PFSK-1 (cell line): Measurements from ENCODE around the gene ST8SIA5.

Source experiments
- FOXP2 ChIP-seq: optimal IDR thresholded peaks from 2 replicates; pipeline ENCODE3; 2011; ENCODE audit warnings: borderline replicate concordance, control low read depth, inconsistent platforms; ENCODE audit not compliant: insufficient read depth; ENCODE audit errors: extremely low read length, extremely low read depth
- POLR2AphosphoS5 ChIP-seq: IDR thresholded peaks from 2 replicates; pipeline ENCODE4 v1.6.1; 2012; ENCODE audit warnings: low read depth, mild to moderate bottlenecking, control low read depth, low read length, moderate library complexity
- SIN3A ChIP-seq: IDR thresholded peaks from 2 replicates; pipeline ENCODE4 v1.6.1; 2012; ENCODE audit warnings: mild to moderate bottlenecking, low read length, moderate library complexity, borderline replicate concordance; ENCODE audit not compliant: insufficient read depth
- TAF1 ChIP-seq: IDR thresholded peaks from 2 replicates; pipeline ENCODE4 v1.6.1; 2012; ENCODE audit warnings: low read length, control low read depth, borderline replicate concordance; ENCODE audit not compliant: insufficient read depth
- TF ChIP-seq, protein P1 (sequence below), 2 experiments: IDR thresholded peaks; 2 replicates each; pipeline versions ENCODE4 v1.6.1 to v1.8.0; 2011 to 2012; ENCODE audit warnings: low read depth in 2 of 2, low read length in 2 of 2, control low read depth in 1 of 2, inconsistent platforms in 1 of 2, mild to moderate bottlenecking in 1 of 2, moderate library complexity in 1 of 2; ENCODE audit not compliant: insufficient read depth in 1 of 2

Gene ST8SIA5

DNA sequence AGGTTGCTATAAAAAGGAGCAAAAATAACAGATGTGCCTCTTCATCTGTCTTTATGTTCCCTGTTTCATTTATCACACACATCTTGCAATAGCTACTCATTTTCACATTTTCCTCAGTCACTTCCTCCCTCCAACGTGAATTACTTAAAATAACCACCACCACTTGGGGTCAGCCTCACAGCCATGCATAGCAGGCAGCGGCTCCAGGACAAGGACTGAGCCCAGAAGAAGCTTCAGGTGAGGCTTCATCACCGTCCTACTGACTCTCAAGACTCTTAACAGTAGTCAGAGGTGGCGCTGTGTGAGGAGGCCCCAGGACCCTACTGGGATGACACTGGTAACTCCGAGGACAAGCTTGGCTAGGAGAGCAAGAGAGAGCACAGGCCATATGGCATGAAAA is 15.5 kb upstream of the ST8SIA5 start:
- TF ChIP-seq, protein P1, sequence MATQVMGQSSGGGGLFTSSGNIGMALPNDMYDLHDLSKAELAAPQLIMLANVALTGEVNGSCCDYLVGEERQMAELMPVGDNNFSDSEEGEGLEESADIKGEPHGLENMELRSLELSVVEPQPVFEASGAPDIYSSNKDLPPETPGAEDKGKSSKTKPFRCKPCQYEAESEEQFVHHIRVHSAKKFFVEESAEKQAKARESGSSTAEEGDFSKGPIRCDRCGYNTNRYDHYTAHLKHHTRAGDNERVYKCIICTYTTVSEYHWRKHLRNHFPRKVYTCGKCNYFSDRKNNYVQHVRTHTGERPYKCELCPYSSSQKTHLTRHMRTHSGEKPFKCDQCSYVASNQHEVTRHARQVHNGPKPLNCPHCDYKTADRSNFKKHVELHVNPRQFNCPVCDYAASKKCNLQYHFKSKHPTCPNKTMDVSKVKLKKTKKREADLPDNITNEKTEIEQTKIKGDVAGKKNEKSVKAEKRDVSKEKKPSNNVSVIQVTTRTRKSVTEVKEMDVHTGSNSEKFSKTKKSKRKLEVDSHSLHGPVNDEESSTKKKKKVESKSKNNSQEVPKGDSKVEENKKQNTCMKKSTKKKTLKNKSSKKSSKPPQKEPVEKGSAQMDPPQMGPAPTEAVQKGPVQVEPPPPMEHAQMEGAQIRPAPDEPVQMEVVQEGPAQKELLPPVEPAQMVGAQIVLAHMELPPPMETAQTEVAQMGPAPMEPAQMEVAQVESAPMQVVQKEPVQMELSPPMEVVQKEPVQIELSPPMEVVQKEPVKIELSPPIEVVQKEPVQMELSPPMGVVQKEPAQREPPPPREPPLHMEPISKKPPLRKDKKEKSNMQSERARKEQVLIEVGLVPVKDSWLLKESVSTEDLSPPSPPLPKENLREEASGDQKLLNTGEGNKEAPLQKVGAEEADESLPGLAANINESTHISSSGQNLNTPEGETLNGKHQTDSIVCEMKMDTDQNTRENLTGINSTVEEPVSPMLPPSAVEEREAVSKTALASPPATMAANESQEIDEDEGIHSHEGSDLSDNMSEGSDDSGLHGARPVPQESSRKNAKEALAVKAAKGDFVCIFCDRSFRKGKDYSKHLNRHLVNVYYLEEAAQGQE (IDR thresholded peaks at IDR 0.05; ENCODE audit: insufficient read depth in 1 of 2, low read depth in 2 of 2, low read length in 2 of 2): no peak
- no peak for TF ChIP-seq TAF1
- no peak for TF ChIP-seq POLR2AphosphoS5
- TF ChIP-seq SIN3A: no peak
- no peak for TF ChIP-seq FOXP2

DNA sequence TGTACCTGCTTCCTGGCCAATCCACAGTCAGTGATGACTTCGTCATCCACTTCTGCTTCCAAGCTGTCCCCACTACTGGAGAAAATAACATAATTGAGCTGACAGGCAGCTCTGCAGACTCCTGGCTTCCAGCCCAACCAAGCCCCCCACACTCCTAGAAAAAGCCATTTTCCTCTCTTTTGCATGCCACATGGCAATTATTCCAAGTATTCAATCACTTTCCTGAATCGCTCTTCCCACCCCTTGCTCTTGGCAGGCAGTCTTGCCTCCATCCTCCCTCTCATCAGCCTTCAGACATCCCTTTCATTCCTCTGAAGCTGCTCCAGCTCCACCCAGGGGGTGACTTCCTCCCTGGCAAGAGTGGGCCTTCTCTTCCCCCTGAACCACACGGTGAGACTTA is 14.3 kb upstream of the ST8SIA5 start:
- TF ChIP-seq POLR2AphosphoS5 (no peak), FOXP2 (no peak), SIN3A (no peak), TAF1 (no peak)
- TF ChIP-seq, protein P1 (IDR thresholded peaks at IDR 0.05; ENCODE audit: insufficient read depth in 1 of 2, low read depth in 2 of 2, low read length in 2 of 2): no peak

DNA sequence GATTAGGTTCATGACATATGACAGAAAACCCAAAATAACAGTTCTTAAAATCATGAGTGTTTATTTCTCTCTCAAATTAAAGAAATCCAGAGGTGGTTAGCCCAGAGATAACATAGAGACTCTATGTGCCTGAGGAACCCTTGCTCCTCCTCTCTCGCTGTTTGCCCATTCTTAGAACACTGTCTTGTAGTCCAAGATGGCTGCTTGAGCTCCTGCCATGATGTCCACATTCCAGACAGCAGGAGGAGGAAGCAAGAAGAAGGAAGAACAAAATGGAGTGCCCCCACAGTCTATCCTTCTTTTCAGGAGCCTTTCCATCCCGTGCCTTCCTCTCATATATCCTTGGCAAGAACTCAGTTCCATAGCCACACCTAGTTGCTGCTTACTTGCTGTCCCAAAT is 13.9 kb upstream of the ST8SIA5 start:
- TF ChIP-seq FOXP2 (no peak), TAF1 (no peak), SIN3A (no peak), POLR2AphosphoS5 (no peak)
- TF ChIP-seq, protein P1 (IDR thresholded peaks at IDR 0.05; ENCODE audit: insufficient read depth in 1 of 2, low read depth in 2 of 2, low read length in 2 of 2): no peak

DNA sequence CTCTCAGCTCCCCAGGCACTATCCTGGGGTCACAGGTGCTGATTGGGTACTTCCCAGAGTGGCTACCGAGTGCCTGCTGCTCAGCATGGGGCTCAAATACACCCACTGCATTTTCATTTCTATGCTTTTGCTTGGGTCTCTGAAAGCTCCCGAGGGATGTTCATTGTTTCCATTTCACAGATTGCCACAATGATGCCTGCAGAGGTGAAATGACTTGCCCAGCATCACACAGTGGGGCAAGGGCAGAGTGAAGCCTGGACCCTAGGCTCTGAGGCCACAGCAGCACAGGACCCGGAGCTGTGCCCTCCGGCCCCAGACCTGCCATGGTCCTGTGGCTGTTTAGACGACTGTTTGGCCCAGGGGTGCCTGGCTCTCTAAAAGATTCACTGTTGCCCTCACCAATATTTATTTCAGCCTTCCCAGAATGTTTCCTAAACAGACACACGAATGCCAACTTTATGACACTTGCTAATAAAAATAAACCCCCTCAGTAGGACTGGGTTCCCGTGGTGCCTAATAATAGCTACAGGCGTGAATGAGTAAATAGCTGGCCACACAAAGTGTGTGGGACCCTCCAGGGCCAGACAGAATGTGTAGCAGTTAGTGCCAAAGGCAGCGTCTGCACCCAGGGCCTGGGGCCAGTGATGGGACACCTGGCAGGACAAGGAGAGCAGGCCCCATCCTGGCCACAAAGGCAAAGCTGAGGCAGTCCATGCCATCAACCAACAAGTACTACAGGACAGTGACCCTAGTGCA is 11.5 kb upstream of the ST8SIA5 start:
- TF ChIP-seq TAF1 (no peak), POLR2AphosphoS5 (no peak), FOXP2 (no peak), SIN3A (no peak)
- TF ChIP-seq, protein P1 (IDR thresholded peaks at IDR 0.05; ENCODE audit: insufficient read depth in 1 of 2, low read depth in 2 of 2, low read length in 2 of 2): no peak
